Activated naive CD8-positive, alpha-beta T cell treated with anti-CD3 and anti-CD28 coated beads for 36 hours (primary cell): ENCODE results near the gene SHROOM2. TPM values are rescaled to one million over a fixed set of nuclear protein-coding genes. Genes with fewer than 3 reads are reported as not detected.
"Not testable (repeated sequence)": the region's sequence is repeated elsewhere in the genome, so short reads cannot be mapped to it uniquely, and the experiment has no call there.

Experiments
- DNase-seq: peaks from one replicate; pipeline ENCODE4 v3.0.0; 2021
- H3K27ac Mint-ChIP-seq: one replicate; pipeline ENCODE4 v1.8.0; 2022; ENCODE audit warnings: mild to moderate bottlenecking, moderate library complexity, mixed read lengths
- H3K27me3 Mint-ChIP-seq: one replicate; pipeline ENCODE4 v1.8.0; 2022; ENCODE audit warnings: mild to moderate bottlenecking, mixed read lengths
- H3K36me3 Mint-ChIP-seq: one replicate; pipeline ENCODE4 v1.8.0; 2021; ENCODE audit warnings: mild to moderate bottlenecking, mixed read lengths
- H3K4me1 Mint-ChIP-seq: one replicate; pipeline ENCODE4 v1.8.0; 2021; ENCODE audit warnings: mixed read lengths
- H3K4me3 Mint-ChIP-seq: one replicate; pipeline ENCODE4 v1.8.0; 2022; ENCODE audit warnings: mild to moderate bottlenecking, moderate library complexity, mixed read lengths
- H3K9me3 Mint-ChIP-seq: one replicate; pipeline ENCODE4 v1.8.0; 2022; ENCODE audit warnings: mixed read lengths
- total RNA-seq, 2 experiments: library from RNA; stranded (reverse); gene quantifications; one replicate each; pipeline ENCODE4 v1.2.3, GENCODE V29; 2021

The SHROOM2 gene
- total RNA-seq, 2 experiments from 2014 or later = not detected

- Mint-ChIP-seq H3K27me3 (peaks cover 32% of the 10 kb centered on the region), H3K27ac (no peak overlapping the region), H3K4me1 (no peaks in the 10 kb centered on the region), H3K4me3 (no peak overlapping the region), H3K36me3 (no peaks in the 10 kb centered on the region), H3K9me3 (no peaks in the 10 kb centered on the region)
- DNase-seq = no peak
These were observed 49.5 kb downstream of the SHROOM2 start for GRCh38 chrX:9835585-9836210.

- peaks cover 8% of the 10 kb centered on the region for H3K4me1 Mint-ChIP-seq
- no peaks in the 10 kb centered on the region for H3K36me3 Mint-ChIP-seq
- peaks cover 44% of the 10 kb centered on the region for H3K27me3 Mint-ChIP-seq
- H3K27ac Mint-ChIP-seq = no peak overlapping the region
- H3K4me3 Mint-ChIP-seq = no peak overlapping the region
- peak; percentile 11 for DNase-seq
- no peaks in the 10 kb centered on the region for H3K9me3 Mint-ChIP-seq
These were observed 56.3 kb downstream of the SHROOM2 start for GRCh38 chrX:9842541-9842940.

GRCh38 chrX:9844936-9845577, 58.8 kb downstream of the SHROOM2 start:
- DNase-seq = no peak
- Mint-ChIP-seq H3K9me3 (no peaks in the 10 kb centered on the region), H3K4me1 (peaks cover 8% of the 10 kb centered on the region), H3K27me3 (peaks cover 43% of the 10 kb centered on the region), H3K36me3 (no peaks in the 10 kb centered on the region), H3K27ac (no peak overlapping the region), H3K4me3 (no peak overlapping the region)

- no peaks in the 10 kb centered on the region for H3K36me3 Mint-ChIP-seq
- peaks cover 43% of the 10 kb centered on the region for H3K27me3 Mint-ChIP-seq
- H3K27ac Mint-ChIP-seq = no peak overlapping the region
- no peak for DNase-seq
- no peaks in the 10 kb centered on the region for H3K9me3 Mint-ChIP-seq
- peaks cover 8% of the 10 kb centered on the region for H3K4me1 Mint-ChIP-seq
- H3K4me3 Mint-ChIP-seq = no peak overlapping the region
These were observed 59.3 kb downstream of the SHROOM2 start for GRCh38 chrX:9845578-9845952.

GRCh38 chrX:9846631-9847030, 60.4 kb downstream of the SHROOM2 start:
- H3K4me1 Mint-ChIP-seq = peaks cover 8% of the 10 kb centered on the region
- H3K27ac Mint-ChIP-seq = no peak overlapping the region
- peaks cover 43% of the 10 kb centered on the region for H3K27me3 Mint-ChIP-seq
- no peaks in the 10 kb centered on the region for H3K9me3 Mint-ChIP-seq
- no peaks in the 10 kb centered on the region for H3K36me3 Mint-ChIP-seq
- no peak for DNase-seq
- H3K4me3 Mint-ChIP-seq = no peak overlapping the region

GRCh38 chrX:9847071-9847470, 60.8 kb downstream of the SHROOM2 start:
- Mint-ChIP-seq H3K4me1 (peaks cover 8% of the 10 kb centered on the region), H3K4me3 (no peak overlapping the region), H3K27me3 (peaks cover 43% of the 10 kb centered on the region), H3K27ac (no peak overlapping the region), H3K9me3 (no peaks in the 10 kb centered on the region), H3K36me3 (no peaks in the 10 kb centered on the region)
- no peak for DNase-seq

GRCh38 chrX:9848718-9849479, 62.7 kb downstream of the SHROOM2 start:
- Mint-ChIP-seq H3K9me3 (no peaks in the 10 kb centered on the region), H3K27me3 (peaks cover 32% of the 10 kb centered on the region), H3K36me3 (no peaks in the 10 kb centered on the region), H3K4me3 (no peak overlapping the region), H3K4me1 (no peaks in the 10 kb centered on the region), H3K27ac (no peak overlapping the region)
- DNase-seq = no peak

- Mint-ChIP-seq H3K36me3 (no peaks in the 10 kb centered on the region), H3K4me3 (no peak overlapping the region)
These were observed 65.7 kb downstream of the SHROOM2 start for GRCh38 chrX:9851890-9852289.

GRCh38 chrX:9853307-9853706, 67.1 kb downstream of the SHROOM2 start:
- H3K27me3 Mint-ChIP-seq = peaks cover 21% of the 10 kb centered on the region
- no peaks in the 10 kb centered on the region for H3K9me3 Mint-ChIP-seq
- no peaks in the 10 kb centered on the region for H3K36me3 Mint-ChIP-seq
- H3K4me3 Mint-ChIP-seq = no peak overlapping the region
- H3K27ac Mint-ChIP-seq = no peak overlapping the region
- no peak for DNase-seq
- H3K4me1 Mint-ChIP-seq = no peaks in the 10 kb centered on the region

More at GRCh38 chrX:9851890-9852289, 65.7 kb downstream of the SHROOM2 start:
- H3K27me3 Mint-ChIP-seq = peaks cover 27% of the 10 kb centered on the region
- no peaks in the 10 kb centered on the region for H3K9me3 Mint-ChIP-seq
- DNase-seq = no peak
- H3K27ac Mint-ChIP-seq = no peak overlapping the region
- no peaks in the 10 kb centered on the region for H3K4me1 Mint-ChIP-seq

GRCh38 chrX:9855561-9856283, 69.5 kb downstream of the SHROOM2 start:
- no peaks in the 10 kb centered on the region for H3K9me3 Mint-ChIP-seq
- no peak overlapping the region for H3K27ac Mint-ChIP-seq
- H3K36me3 Mint-ChIP-seq = no peaks in the 10 kb centered on the region
- H3K27me3 Mint-ChIP-seq = peaks cover 18% of the 10 kb centered on the region
- DNase-seq = no peak
- H3K4me3 Mint-ChIP-seq = no peak overlapping the region
- H3K4me1 Mint-ChIP-seq = no peaks in the 10 kb centered on the region

GRCh38 chrX:9856588-9856987, 70.4 kb downstream of the SHROOM2 start:
- H3K4me1 Mint-ChIP-seq = no peaks in the 10 kb centered on the region
- H3K4me3 Mint-ChIP-seq = no peak overlapping the region
- no peaks in the 10 kb centered on the region for H3K36me3 Mint-ChIP-seq
- peaks cover 15% of the 10 kb centered on the region for H3K27me3 Mint-ChIP-seq
- no peak for DNase-seq
- no peaks in the 10 kb centered on the region for H3K9me3 Mint-ChIP-seq
- H3K27ac Mint-ChIP-seq = no peak overlapping the region

GRCh38 chrX:9857575-9858474, 71.6 kb downstream of the SHROOM2 start:
- Mint-ChIP-seq H3K4me3 (no peak overlapping the region), H3K27me3 (peaks cover 15% of the 10 kb centered on the region), H3K9me3 (no peaks in the 10 kb centered on the region), H3K27ac (no peak overlapping the region), H3K4me1 (no peaks in the 10 kb centered on the region), H3K36me3 (no peaks in the 10 kb centered on the region)
- DNase-seq = no peak

GRCh38 chrX:9858684-9859083, 72.5 kb downstream of the SHROOM2 start:
- not testable (repeated sequence) for H3K36me3 Mint-ChIP-seq

More at GRCh38 chrX:9858684-9859083, 72.5 kb downstream of the SHROOM2 start:
- H3K4me1 Mint-ChIP-seq, H3K27ac Mint-ChIP-seq, H3K4me3 Mint-ChIP-seq, H3K9me3 Mint-ChIP-seq, DNase-seq: not testable (repeated sequence)
- peaks cover 20% of the 10 kb centered on the region for H3K27me3 Mint-ChIP-seq
